Activated CD8-positive, alpha-beta memory T cell treated with anti-CD3 and anti-CD28 coated beads, Interleukin-2, amount 50 U/mL, for 24 hours (primary cell): Measurements from ENCODE around the gene TRERF1.
"Not testable (repeated sequence)": the region's sequence is repeated elsewhere in the genome, so short reads cannot be mapped to it uniquely, and the experiment has no call there.

Experiments
- DNase-seq: peaks from one replicate; pipeline ENCODE4 v3.0.0-alpha.2; 2020; ENCODE audit errors: extremely low read depth

TRERF1 gene

DNA sequence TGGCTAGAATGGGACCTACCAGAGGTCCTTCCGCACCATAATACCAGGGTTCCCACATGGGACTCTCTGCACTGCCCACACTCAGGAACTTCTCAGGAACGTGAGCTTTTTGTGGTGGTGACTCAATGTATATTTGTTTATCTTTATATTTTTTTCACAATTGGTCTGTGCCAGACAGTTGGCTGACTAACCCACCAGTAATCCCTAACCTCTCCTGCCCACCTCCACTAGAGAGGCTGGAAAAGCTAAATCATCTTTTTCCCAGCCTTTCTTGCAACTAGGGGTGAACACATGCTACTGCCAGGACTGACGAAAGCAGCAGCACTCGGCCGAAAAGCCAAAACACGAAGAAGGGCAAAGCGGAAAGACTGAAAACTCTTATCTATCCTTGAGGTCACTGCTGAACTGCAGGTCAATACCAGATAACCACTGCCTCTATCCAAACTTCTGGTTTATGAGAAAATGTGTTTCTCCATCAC is 112.9 kb downstream of the TRERF1 start:
- DNase-seq: no peak

DNA sequence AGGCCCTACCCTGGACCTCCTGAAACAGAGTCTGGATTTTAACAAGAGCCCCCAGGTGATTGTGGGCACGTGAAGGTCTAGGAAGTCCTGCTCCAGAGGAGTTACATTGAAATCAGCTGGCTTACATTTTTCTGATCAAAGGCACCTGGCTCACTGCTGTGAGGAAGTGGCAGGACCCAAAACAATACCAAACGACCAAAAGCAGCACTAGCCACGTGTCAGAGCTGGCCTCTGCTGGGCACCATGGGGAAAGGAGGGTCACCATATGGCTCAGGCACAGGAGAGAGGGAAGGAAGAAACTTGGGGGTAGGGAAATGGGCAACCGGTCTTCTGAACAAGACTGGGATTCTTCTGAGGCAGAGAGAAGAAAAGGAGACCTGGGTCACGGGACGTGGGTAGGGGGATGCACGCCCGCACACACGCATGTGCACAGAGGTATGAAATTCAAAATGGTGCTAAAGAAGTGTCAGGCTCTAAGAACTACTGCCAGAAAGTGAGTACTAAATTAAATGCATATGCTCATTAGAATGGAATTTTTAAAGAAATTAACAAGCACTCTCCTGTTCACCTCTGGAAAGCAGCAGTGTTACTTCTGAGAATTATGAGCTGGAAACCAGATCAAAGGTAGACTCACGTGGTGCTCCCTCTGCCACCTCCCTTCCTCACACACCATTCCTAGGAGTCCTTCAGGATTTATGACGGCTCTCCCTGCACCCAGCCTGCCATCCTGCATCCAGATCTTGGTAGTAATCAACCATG is 113.6 kb downstream of the TRERF1 start:
- DNase-seq: no peak

DNA sequence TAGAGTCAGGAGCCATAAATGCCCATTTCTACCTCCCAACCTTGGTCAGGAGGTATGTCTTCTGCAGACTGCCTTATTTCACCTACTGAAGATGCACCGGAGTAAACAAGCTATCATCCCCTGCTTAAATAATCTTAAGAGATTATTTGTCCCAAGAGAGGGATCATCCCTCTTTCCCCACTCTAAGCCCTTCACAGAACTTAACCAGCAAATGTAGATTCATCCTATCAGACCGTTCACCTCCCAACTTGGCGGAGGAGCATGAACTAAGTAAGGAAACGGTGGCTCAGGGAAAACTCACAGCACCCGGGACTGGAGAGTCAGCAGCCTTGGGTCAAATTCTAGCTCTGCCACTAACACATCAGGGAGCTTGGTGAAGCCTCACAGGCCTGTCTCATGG is 115.3 kb downstream of the TRERF1 start:
- DNase-seq: no peak

DNA sequence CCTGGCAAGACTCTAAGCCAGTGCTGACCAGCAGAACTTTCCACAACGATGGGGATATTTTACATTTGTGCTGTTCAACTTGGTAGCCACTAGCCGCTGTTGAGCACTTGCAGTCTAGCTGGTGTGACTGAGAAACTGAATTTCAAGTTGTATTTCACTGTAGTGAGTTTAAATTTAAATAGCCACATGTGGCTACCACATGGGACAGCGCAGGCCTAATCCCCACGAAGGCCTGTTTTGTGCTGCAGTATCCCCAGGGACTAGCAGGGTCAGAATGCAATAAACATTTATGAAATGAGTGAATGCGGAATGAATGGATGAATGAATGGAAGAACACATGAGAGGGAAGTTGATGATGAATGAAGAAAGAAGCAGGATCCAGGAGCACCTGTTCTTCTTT is 115.8 kb downstream of the TRERF1 start:
- no peak for DNase-seq

DNA sequence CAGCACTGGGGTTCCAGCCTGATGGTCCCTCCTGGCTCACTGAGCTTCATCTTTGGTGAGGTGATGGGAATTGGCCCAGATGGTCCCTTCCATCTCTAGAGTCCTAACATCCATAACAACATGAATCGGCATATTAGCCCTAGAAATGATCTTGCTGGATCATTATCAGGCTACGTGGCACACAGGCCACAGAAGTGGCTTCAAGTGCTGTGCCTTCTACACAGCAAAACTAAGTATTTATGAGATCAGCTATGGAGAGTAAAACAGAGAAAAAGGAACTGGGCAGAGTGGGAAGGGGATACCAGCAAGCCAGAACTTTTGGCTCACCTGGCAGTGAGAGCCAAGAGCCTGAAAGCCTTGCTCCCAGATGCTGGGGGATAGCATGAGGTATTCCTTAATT is 116.9 kb downstream of the TRERF1 start:
- no peak for DNase-seq

DNA sequence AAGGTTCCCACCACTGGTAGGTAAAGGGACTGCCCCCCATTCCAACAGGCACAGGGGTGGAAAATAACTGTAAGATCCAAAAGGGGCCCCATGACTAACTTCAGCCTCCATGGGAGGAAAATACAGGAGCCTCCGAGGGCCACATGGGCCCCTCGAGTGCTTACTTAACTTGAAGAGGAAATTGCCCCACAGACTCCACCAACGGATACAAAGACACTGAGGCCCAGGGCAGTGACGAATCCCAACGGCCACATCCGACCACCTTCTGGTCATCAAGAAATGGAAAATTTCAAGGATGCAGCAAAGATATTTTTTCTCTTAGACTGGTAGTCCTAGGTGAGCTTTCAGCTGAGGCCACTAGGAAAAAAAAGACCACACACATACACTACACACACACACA is 118.1 kb downstream of the TRERF1 start:
- DNase-seq: no peak

DNA sequence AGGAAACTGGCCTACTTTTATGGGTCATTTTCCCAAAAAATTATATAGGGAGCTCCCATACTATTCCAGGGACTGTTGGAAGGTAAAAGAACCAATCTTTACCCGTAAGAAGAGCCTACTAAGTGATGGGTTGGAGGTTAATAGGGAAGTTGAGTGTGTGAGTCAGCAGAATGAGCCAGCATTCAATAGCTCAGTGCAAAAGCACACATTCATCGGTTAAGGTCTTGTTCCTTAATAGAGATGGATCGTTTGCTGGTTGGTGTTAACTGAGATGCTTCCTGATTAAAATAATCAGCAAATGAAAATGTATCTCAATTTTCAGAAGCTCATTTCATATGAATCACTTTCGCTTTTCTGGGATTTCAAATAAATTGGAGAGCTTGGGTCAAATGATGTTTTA is 118.8 kb downstream of the TRERF1 start:
- no peak for DNase-seq

DNA sequence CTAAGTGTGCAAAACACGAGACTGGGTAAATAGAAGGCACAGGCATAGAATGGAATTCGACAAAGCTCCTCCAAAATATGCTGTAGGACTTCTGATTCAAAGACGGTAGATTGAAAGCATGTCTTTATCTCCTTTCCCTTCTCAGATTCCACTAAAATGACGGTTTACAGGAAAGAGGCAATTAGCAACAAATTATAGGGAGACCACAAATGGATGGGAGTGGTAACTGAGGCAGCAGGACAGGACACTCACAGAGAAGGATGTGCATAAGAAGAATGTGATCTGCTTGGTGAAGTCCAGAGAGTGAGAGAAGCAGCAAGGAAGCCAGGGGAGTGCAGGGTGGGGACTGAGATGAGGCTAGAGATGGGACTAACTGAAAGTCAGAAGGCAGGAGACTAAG is 120.7 kb downstream of the TRERF1 start:
- DNase-seq: no peak

DNA sequence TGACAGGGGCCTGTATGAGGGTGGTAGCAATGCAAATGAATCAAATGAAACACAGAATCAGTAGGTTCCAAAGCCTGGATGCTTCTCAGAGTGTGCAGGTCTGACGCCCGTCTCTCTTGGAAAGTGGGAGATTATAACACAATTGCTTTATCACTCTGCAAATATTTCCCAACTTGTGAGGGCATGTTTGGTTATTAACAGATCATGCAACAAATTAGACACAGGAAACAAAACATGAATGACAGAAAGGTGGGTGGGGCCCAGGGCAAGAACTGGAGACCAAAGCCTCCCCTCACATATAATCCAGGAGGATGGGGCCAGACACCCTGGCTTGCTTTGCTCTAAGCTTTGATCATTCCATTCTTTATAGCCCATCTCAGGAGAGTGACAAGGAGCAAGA is 125.5 kb downstream of the TRERF1 start:
- DNase-seq: no peak

DNA sequence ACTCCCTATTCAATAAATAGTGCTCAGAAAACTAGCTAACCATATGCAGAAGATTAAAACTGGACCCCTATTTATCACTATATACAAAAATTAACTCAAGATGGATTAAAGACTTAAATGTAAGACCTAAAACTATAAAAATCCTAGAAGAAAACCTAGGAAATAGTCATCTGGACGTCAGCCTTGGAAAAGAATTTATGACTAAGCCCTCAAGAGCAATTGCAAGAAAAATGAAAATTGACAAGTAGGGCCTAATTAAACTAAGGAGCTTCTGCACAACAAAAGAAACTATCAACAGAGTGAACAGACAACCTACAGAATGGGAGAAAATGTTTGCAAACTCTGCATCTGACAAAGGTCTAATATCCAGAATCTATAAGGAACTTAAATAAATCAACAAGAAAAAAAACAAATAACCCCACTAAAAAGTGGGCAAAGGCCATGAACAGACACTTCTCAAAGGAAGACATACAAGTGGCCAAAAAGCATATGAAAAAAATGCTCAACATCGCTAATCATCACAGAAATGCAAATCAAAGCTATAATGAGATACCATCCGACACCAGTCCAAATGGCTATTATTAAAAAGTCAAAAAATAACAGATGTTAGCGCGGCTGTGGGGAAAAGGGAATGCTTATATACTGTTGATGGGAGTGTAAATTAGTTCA is 126.9 kb downstream of the TRERF1 start:
- DNase-seq: not testable (repeated sequence)

DNA sequence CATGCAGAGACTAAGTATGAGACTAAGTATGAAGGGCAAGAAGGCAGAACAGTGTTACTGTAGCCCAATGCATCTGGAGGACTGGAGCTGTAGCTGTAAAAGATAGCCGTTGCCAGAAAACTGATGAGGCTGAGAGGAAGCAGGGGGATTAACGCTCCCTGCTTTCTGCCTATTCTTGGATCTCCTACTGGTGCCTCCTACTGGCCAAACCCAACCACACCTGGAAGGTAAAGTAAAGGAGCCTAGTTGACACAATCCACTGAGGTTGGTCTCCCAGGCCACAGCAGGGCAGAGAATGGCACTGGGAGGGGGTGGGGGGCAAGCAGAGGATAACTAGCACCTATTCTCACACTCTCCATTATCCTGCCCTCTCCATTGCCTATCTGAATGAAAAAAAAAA is 129.1 kb downstream of the TRERF1 start:
- DNase-seq: no peak

DNA sequence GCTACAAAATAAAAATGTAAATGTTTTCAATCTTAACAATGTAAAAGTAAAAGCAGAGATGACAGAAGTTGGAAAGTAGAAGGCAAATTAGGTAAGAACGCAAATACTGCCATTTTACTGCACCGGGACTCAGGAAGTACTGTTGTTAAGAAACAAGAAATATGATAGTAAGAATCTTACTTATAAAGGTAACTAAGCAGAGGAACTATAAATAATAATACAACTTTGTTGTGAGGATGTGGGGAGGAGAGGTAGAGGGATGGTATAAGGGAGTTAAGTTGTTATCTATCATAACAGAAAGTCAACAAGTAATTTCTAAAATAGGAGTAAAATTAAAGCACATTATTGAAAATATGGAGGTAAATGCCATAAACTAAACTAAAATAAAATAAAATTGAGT is 129.8 kb downstream of the TRERF1 start:
- DNase-seq: no peak

DNA sequence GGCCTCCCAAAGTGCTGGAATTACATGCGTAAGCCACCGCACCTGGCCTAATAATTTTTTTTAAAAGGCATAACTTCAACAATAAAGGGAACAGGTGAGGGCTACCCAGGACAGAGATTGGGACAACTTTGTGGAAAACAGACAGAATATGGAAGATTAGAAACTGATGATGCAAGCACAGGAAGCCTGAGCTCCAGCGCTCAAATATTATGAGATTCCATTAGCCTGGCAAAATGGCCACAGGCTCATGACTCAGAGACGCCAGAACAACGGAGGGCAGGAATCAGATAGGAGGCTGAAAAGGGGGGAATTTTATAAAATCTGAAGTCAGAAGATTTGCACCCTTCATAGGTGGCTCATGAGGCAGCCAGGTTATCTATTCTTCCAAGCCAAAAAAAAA is 131.0 kb downstream of the TRERF1 start:
- no peak for DNase-seq

DNA sequence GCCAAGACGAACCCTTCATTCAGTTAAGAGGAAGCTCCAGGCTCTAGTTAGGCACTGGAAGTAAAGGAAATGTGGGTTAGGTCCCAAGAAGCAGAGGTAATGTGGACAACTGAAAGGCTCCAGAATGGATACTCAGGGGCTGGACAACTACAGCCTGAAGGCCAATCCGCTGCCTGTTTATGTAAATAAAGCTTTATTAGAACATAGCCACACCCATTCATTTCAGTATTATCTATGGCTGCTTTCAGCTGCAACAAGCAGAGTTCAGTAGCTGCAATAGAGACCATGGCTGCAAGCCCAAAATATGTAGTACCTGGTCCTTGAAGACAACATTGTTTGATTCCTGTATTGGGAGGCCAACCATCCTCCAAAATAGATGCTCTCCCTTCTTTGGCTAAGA is 133.2 kb downstream of the TRERF1 start:
- no peak for DNase-seq

DNA sequence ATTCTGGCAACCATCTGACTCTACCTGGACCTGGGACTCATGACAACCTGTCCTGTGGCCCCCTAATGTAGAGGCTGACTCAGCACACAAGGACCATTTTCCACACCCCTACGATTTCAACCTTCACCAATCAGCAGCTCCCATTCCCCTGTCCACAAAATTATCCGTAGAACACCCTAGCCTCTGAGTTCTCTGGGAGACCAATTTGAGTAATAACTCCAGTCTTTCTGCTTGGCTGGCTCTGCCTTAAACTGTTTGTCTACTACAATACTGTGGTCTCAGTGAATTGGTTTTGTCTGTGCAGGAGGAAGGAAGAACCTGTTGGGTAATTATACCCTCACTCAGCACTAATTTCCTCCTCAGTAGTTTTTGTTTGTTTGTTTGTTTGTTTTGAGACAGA is 134.7 kb downstream of the TRERF1 start:
- no peak for DNase-seq

DNA sequence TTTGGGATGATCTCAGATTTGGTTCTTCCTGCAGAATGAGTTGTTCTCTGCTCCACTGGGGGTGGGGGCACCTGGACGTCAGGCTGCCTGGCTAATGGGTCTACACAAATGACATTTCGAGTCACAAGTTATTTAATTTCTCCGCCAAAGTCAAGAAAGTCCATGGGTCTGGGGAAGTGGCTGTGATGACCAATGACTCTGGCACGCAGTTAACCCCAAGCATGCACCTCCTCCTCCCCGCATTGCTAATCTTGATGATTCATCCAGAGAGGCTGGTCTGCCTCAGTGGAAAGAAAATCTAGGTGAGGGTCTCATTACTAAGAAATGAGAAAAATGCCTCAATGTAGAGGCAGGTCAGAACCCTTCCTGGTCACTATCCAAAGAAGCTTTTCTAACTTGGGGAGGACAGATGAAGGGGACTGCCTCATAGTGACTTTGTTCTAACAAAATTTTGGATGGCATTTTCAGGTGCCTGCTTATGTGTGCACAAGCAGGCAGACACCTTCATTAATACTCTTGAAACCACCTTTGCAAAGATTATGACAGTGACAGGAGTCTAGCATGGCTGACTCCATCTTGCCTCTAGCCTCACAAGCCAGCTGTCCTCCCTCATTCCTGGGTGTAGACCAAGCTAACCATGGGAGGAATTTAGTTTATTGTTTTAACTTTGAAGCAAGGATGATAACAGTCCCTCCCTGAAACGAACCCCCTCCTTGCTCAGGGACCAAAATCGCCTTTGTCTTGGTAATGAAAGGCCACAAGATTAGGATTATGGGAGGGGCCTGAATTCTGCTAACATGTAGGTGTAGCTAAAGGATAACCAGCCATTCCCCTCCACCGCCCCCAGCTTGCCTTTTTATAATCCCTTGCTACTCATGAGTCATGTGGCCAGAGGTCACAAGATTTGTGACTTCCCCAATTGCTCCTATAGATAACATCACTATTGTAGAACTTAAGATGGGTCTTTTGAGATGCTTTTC is 135.4 kb downstream of the TRERF1 start:
- DNase-seq: no peak

DNA sequence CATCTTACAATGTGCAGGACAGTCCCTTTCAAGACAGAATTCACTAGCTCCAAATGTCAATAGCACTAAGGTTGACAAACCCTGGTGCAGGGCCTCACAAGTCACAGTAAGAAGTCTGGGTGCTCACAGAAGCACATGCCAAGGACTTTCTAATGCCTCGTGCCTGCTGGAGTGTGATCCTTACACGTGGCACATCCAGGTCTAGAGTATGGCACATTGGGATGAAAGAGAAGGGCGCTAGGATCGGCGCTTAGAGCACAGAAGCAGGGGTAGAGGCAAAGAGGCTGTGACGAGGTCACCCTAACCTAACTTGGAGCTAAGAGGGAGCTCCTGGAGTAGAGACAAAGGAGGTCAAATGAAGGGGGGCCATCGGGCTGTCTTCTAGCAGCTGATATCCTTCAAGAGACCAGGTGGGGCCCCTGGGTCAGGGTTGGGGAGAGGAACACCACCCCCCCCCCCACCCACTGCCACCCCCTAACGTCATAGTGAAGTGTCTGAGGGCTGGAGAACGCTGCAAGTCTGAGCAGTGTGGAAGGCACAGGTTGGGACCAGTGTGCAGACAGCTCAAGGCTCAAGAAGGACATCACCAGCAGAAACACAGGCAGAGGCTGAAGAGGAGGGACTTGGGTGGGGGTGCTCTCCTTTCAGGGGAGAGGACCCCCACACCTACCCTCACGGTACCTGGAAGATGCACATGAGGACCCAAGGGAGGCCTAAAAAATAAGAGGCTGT is 136.3 kb downstream of the TRERF1 start:
- no peak for DNase-seq

DNA sequence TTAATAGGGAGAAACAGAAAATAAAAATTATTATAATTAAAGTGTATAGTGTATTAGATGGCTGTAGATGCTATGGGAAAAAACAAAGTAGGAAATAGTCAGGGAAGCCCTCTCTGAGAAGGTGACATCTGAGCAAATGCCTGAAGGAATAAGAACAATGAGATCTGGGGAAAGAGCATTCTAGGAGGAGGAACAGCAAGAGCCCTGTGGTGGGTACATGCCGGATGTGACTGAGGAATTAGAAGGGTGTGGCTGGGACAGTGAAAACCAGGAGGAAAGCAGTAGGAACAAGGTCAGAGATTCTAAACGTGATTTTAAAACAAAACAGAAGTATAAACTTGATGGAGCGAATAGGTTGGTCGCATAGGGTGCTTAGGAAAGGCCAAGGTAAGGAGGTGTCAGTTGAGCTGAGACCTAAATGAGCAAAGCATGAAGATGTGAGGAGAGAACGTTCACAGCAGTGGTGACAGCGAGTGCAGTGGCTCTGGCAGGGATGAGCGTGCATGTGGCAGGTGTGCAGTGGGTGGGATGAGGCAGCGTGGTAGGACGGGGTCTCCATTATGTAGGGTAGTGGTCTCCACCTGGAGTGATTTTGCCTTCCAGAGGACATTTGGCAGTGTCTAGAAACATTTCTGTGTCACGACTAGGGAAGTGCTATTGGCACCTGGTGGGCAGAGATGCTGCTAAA is 137.0 kb downstream of the TRERF1 start:
- no peak for DNase-seq

DNA sequence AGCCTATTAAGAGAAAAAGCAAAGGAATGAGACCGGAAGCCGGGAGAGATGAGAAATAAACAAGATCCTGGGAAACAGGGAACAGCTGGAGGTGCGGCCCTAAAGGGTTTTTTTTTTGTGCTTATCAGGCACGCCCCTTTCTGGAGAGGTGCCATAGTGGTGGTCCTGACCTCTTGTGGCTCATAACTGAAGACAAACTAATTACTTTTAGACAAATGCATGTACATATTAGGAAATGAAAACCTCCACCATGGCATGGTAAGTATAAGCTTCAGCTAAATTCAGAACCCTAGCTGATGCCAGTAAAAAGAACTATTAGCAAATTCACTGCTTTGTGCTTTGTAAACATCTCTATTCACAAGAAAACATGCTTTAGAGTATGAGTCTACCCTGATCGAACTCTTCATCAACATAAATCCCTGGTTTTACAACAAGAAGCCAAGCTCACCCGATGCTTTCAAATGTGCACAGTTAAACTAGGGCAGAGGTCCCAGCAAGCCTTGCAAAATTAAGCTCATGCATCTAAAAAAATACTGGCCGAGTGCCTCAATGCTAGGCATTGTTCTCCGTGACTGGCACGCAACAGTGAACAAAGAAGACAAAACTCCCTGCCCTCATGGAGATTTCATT is 137.7 kb downstream of the TRERF1 start:
- DNase-seq: no peak

DNA sequence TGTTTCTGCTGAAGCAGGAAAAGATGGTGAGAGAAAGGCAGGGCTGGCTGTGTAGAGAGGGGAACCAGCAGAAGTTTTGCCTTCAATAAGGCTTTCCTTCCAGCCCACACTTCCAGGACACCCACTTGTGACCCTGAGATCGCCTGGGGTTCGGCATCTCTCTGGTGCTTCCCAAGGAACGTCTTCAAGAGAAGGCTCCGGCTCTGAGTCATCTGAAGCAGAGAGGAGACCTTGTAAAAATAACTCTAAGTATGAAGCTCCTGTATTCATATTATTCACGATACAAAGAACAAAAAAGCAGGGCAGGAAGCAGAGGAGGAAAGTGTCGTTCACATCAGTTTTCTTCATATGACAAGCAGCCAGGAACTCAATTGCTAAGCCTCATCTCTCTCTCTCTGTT is 138.7 kb downstream of the TRERF1 start:
- no peak for DNase-seq

DNA sequence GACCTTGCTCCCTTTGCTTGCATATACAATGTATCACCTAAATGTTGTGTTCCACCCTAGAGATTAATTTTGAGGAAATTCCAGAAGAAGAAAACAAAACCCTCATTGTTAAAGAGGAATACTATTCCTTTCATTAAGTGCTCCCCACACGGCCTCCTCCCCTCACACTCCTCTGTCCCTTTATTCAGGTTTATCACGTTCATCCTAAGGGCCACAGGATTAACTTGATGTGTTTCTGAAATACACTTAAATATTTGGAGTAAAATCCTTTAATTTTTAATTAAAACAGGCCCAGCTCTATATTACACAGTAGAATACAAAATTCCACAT is 144.6 kb downstream of the TRERF1 start:
- no peak for DNase-seq
